IMR-90 (cell line): ENCODE results near the gene GMEB1. TPM values are rescaled to one million over a fixed set of nuclear protein-coding genes. Genes with fewer than 3 reads are reported as not detected.

Experiments used
- ATAC-seq: fragments of 200-7000 bp; cut with Tn5 transposase; 2 replicates; pipeline ENCODE4 v1.9.1; 2020; ENCODE audit warnings: low read depth, mild to moderate bottlenecking, moderate library complexity
- BruUV-seq: library from RNA; stranded (reverse); fragments of 400-500 nt; replicated peaks from 2 replicates; lab custom pipeline; 2021; lab: Mats Ljungman, UMichigan
- CTCF ChIA-PET: fragments of 300-600 bp; formaldehyde crosslinking; extraction: SDS; loops from one replicate; lab custom pipeline; 2021; ENCODE audit warnings: antibody characterized with exemption; lab: Yijun Ruan, JAX
- POLR2A ChIA-PET: fragments of 300-600 bp; sonication (Branson Sonifier 250); formaldehyde crosslinking; loops from one replicate; lab custom pipeline; 2022; ENCODE audit warnings: antibody characterized with exemption; ENCODE audit not compliant: unreplicated experiment; lab: Charles Lee
- DNase-seq: peaks from one replicate; pipeline ENCODE4 v3.0.0; 2013
- H2AFZ ChIP-seq: replicated peaks from 2 replicates; pipeline ENCODE3; 2013; ENCODE audit warnings: low read length, mild to moderate bottlenecking; ENCODE audit not compliant: poor library complexity
- H2AK5ac ChIP-seq: 2 replicates; pipeline ENCODE4 v1.6.1; 2013; ENCODE audit warnings: low read depth, low read length, inconsistent platforms
- H2AK9ac ChIP-seq: replicated peaks from 2 replicates; pipeline ENCODE3; 2013; ENCODE audit warnings: mild to moderate bottlenecking, low read depth, low read length, moderate library complexity; ENCODE audit not compliant: poor library complexity
- H2BK120ac ChIP-seq: 2 replicates; pipeline ENCODE4 v1.6.1; 2013; ENCODE audit warnings: low read depth, low read length, inconsistent platforms
- H2BK15ac ChIP-seq: 3 replicates; pipeline ENCODE4 v1.6.1; 2013; ENCODE audit warnings: low read depth, low read length, inconsistent platforms
- H2BK20ac ChIP-seq: 2 replicates; pipeline ENCODE4 v1.6.1; 2013; ENCODE audit warnings: low read depth, mild to moderate bottlenecking, inconsistent platforms, low read length, moderate library complexity
- H2BK5ac ChIP-seq: 2 replicates; pipeline ENCODE4 v1.6.1; 2013; ENCODE audit warnings: mild to moderate bottlenecking, low read depth, low read length, inconsistent platforms; ENCODE audit not compliant: poor library complexity, severe bottlenecking
- H3K14ac ChIP-seq: replicated peaks from 2 replicates; pipeline ENCODE4 v1.6.1; 2013; ENCODE audit warnings: low read depth, low read length, inconsistent platforms
- H3K18ac ChIP-seq: 2 replicates; pipeline ENCODE4 v1.6.1; 2013; ENCODE audit warnings: low read depth, low read length, control low read depth
- H3K23ac ChIP-seq: 2 replicates; pipeline ENCODE4 v1.6.1; 2013; ENCODE audit warnings: low read depth, low read length, inconsistent platforms
- H3K27ac ChIP-seq: 2 replicates; pipeline ENCODE4 v1.5.1; 2013; ENCODE audit warnings: mild to moderate bottlenecking, control low read depth, low read length; ENCODE audit not compliant: insufficient read depth
- H3K27me3 ChIP-seq: 2 replicates; pipeline ENCODE4 v1.6.1; 2013; ENCODE audit warnings: low read length; ENCODE audit not compliant: control insufficient read depth, insufficient read depth
- H3K36me3 ChIP-seq: 2 replicates; pipeline ENCODE4 v1.6.1; 2013; ENCODE audit warnings: low read length, mixed read lengths; ENCODE audit not compliant: control insufficient read depth, insufficient read depth
- H3K4ac ChIP-seq: 2 replicates; pipeline ENCODE4 v1.6.1; 2013; ENCODE audit warnings: low read depth, low read length, inconsistent platforms
- H3K4me1 ChIP-seq: 2 replicates; pipeline ENCODE4 v1.6.1; 2013; ENCODE audit warnings: low read length, mixed read lengths; ENCODE audit not compliant: control insufficient read depth, insufficient read depth
- H3K4me2 ChIP-seq: 2 replicates; pipeline ENCODE4 v1.6.1; 2013; ENCODE audit warnings: low read depth, mild to moderate bottlenecking, control low read depth, low read length, moderate library complexity
- H3K4me3 ChIP-seq: 2 replicates; pipeline ENCODE4 v1.5.1; 2013; ENCODE audit warnings: low read depth, mild to moderate bottlenecking, control low read depth, low read length, moderate library complexity; ENCODE audit not compliant: insufficient read depth
- H3K56ac ChIP-seq: 2 replicates; pipeline ENCODE4 v1.6.1; 2013; ENCODE audit warnings: low read length, inconsistent platforms; ENCODE audit not compliant: insufficient read depth; ENCODE audit errors: extremely low read depth
- H3K79me1 ChIP-seq, 2 experiments: 2 replicates each; pipeline ENCODE4 v1.6.1; 2013; ENCODE audit warnings: low read length in 2 of 2, inconsistent platforms in 1 of 2, low read depth in 1 of 2
- H3K9ac ChIP-seq: 2 replicates; pipeline ENCODE4 v1.6.1; 2013; ENCODE audit warnings: low read depth, low read length, control low read depth
- H3K9me1 ChIP-seq: 2 replicates; pipeline ENCODE4 v1.6.1; 2013; ENCODE audit warnings: low read length, inconsistent platforms; ENCODE audit not compliant: insufficient read depth
- H3K9me3 ChIP-seq: 2 replicates; pipeline ENCODE4 v1.6.1; 2013; ENCODE audit warnings: low read length; ENCODE audit not compliant: control insufficient read depth, insufficient read depth
- H4K20me1 ChIP-seq: 2 replicates; pipeline ENCODE4 v1.6.1; 2013; ENCODE audit warnings: low read length, inconsistent platforms; ENCODE audit not compliant: insufficient read depth
- H4K5ac ChIP-seq: 2 replicates; pipeline ENCODE4 v1.6.1; 2013; ENCODE audit warnings: mild to moderate bottlenecking, low read depth, low read length, control low read depth
- H4K8ac ChIP-seq, 2 experiments: 2 replicates each; pipeline ENCODE4 v1.6.1; 2013; ENCODE audit warnings: low read depth in 2 of 2, low read length in 2 of 2, control low read depth in 1 of 2, inconsistent platforms in 1 of 2
- H4K91ac ChIP-seq: 2 replicates; pipeline ENCODE4 v1.6.1; 2013; ENCODE audit warnings: low read depth, low read length, inconsistent platforms; ENCODE audit not compliant: insufficient read depth
- BHLHE40 ChIP-seq: fragments of 150-350 bp; IDR thresholded peaks from 2 replicates; pipeline ENCODE4 v1.6.1; 2016; ENCODE audit warnings: mild to moderate bottlenecking, low read depth, low read length
- CEBPB ChIP-seq: IDR thresholded peaks from 2 replicates; pipeline ENCODE4 v1.6.1; 2012; ENCODE audit warnings: low read depth, low read length, improper control_type of control experiment
- CHD1 ChIP-seq: IDR thresholded peaks from 2 replicates; pipeline ENCODE4 v1.6.1; 2012; ENCODE audit warnings: low read depth, low read length, improper control_type of control experiment
- CTCF ChIP-seq: conservative IDR thresholded peaks from 2 replicates; pipeline ENCODE4 v1.5.1; 2012; ENCODE audit warnings: mild to moderate bottlenecking, low read depth, low read length, improper control_type of control experiment
- ELK1 ChIP-seq: fragments of 150-350 bp; IDR thresholded peaks from 2 replicates; pipeline ENCODE4 v1.6.1; 2016; ENCODE audit warnings: low read depth, mild to moderate bottlenecking, low read length, moderate library complexity, borderline replicate concordance
- FOS ChIP-seq: fragments of 150-350 bp; IDR thresholded peaks from 2 replicates; pipeline ENCODE4 v1.6.1; 2016; ENCODE audit warnings: low read depth, low read length
- MAFK ChIP-seq: IDR thresholded peaks from 2 replicates; pipeline ENCODE4 v1.6.1; 2012; ENCODE audit warnings: low read depth, low read length, improper control_type of control experiment
- MAZ ChIP-seq: IDR thresholded peaks from 2 replicates; pipeline ENCODE4 v1.6.1; 2012; ENCODE audit warnings: low read depth, mild to moderate bottlenecking, low read length, improper control_type of control experiment, moderate library complexity, borderline replicate concordance
- MXI1 ChIP-seq: IDR thresholded peaks from 2 replicates; pipeline ENCODE4 v1.6.1; 2012; ENCODE audit warnings: low read depth, mild to moderate bottlenecking, low read length, moderate library complexity, borderline replicate concordance
- NFE2L2 ChIP-seq: fragments of 150-350 bp; IDR thresholded peaks from 2 replicates; pipeline ENCODE4 v1.6.1; 2016; ENCODE audit warnings: low read depth, mild to moderate bottlenecking, low read length
- POLR2A ChIP-seq: IDR thresholded peaks from 2 replicates; pipeline ENCODE4 v1.6.1; 2012; ENCODE audit warnings: mild to moderate bottlenecking, low read depth, low read length
- RAD21 ChIP-seq: IDR thresholded peaks from 2 replicates; pipeline ENCODE4 v1.6.1; 2012; ENCODE audit warnings: low read length, improper control_type of control experiment
- RCOR1 ChIP-seq: IDR thresholded peaks from 2 replicates; pipeline ENCODE4 v1.6.1; 2012; ENCODE audit warnings: mild to moderate bottlenecking, low read length, improper control_type of control experiment; ENCODE audit not compliant: insufficient replicate concordance
- RFX5 ChIP-seq: IDR thresholded peaks from 2 replicates; pipeline ENCODE4 v1.8.0; 2012; ENCODE audit warnings: low read depth, mild to moderate bottlenecking, low read length, moderate library complexity
- SMC3 ChIP-seq: fragments of 150-350 bp; IDR thresholded peaks from 2 replicates; pipeline ENCODE4 v1.6.1; 2016; ENCODE audit warnings: low read depth, mild to moderate bottlenecking, antibody characterized with exemption, low read length, moderate library complexity
- USF2 ChIP-seq: fragments of 150-350 bp; IDR thresholded peaks from 2 replicates; pipeline ENCODE4 v1.6.1; 2017; ENCODE audit warnings: mild to moderate bottlenecking, antibody characterized with exemption, low read length, low read depth
- WGBS, 2 experiments: methylation state at CpG; one replicate each; pipeline versions ENCODE4 v1.1.5 to v1.1.7; 2013; ENCODE audit warnings: missing lambda C conversion rate in 2 of 2; ENCODE audit not compliant: insufficient read length in 1 of 2; ENCODE audit errors: extremely low coverage in 2 of 2; 5-methylcytosine and 5-hydroxymethylcytosine counted together
- dilution Hi-C: fragments of 300-500 bp; cut with HindIII; formaldehyde crosslinking; loops from one replicate; pipeline ENCODE4 v1.14.3; 2018; ENCODE audit warnings: low sequenced_read_pairs; ENCODE audit not compliant: unreplicated experiment
- in situ Hi-C: fragments of 300-500 bp; cut with MboI; formaldehyde crosslinking; loops from 3 replicates; pipeline ENCODE4 v1.14.3; 2019; ENCODE audit warnings: low sequenced_read_pairs, inconsistent platforms, mixed read lengths
- intact Hi-C: fragments of 100-400 bp; cut with micrococcal nuclease; formaldehyde crosslinking; loops from 2 replicates; pipeline ENCODE4 v1.10.0; 2022
- polyA plus RNA-seq, 3 experiments: library from polyadenylated mRNA; depleted of rRNA; stranded (reverse); fragments of >200 nt; gene quantifications; 2 replicates each; pipeline ENCODE4 v1.2.3, GENCODE V29; 2012; ENCODE audit warnings: low replicate concordance in 1 of 3
- total RNA-seq: library from RNA; depleted of rRNA; stranded (reverse); fragments of >200 nt; gene quantifications from 2 replicates; pipeline ENCODE4 v1.2.3, GENCODE V29; 2012

Gene GMEB1
- total and polyA plus RNA-seq, 2 of the 4 experiments (the other 2 are of a cell fraction): 7.1 to 7.9 TPM

- Histone ChIP-seq H4K91ac (no peak overlapping the region), H4K8ac (no peak overlapping the region), H2BK5ac (no peak overlapping the region), H2BK15ac (no peak overlapping the region), H2AFZ (no peak overlapping the region), H3K4me1 (no peaks in the 10 kb centered on the region), H3K27me3 (no peaks in the 10 kb centered on the region), H2AK5ac (no peak overlapping the region), H3K4ac (no peak overlapping the region), H3K14ac (no peak overlapping the region), H2BK20ac (no peak overlapping the region), H4K5ac (no peak overlapping the region), H3K36me3 (0 out of 2 replicates have a peak, but pooled peaks cover 3% of the 10 kb centered on the region), H3K18ac (no peak overlapping the region), H3K9ac (no peak overlapping the region), H3K9me1 (no peaks in the 10 kb centered on the region), H3K4me3 (no peak overlapping the region), H3K79me1 (peaks cover 13 to 29% of the 10 kb centered on the region in 2 experiments), H3K4me2 (no peak overlapping the region), H3K27ac (no peak overlapping the region), H2BK120ac (no peak overlapping the region), H2AK9ac (no peak overlapping the region), H4K20me1 (no peaks in the 10 kb centered on the region), H3K9me3 (no peaks in the 10 kb centered on the region), H3K23ac (no peak overlapping the region), H3K56ac (no peak overlapping the region)
- dilution Hi-C loops: no loop called here
- no peak for ATAC-seq
- no TSS peak for BruUV-seq
- CTCF ChIA-PET: no interaction called here
- no peak for TF ChIP-seq RCOR1
- TF ChIP-seq ELK1: no peak
- TF ChIP-seq POLR2A: no peak
- TF ChIP-seq BHLHE40: no peak
- no peak for TF ChIP-seq RAD21
- TF ChIP-seq NFE2L2: no peak
- TF ChIP-seq SMC3: no peak
- TF ChIP-seq MAZ: no peak
- no peak for TF ChIP-seq CHD1
- TF ChIP-seq CTCF: no peak
- TF ChIP-seq RFX5: no peak
- no peak for TF ChIP-seq FOS
- no peak for TF ChIP-seq CEBPB
- TF ChIP-seq USF2: no peak
- no peak for TF ChIP-seq MXI1
- no peak for TF ChIP-seq MAFK
- 100% methylated on average over 1 of the region's 4 CpGs; no CpG with 5 or more reads in 1 of the 2 experiments for WGBS, 2 experiments
- no peak for DNase-seq
- in situ Hi-C loops: no loop called here
- intact Hi-C loops: no loop called here
- POLR2A ChIA-PET: no interaction called here
Measured at GRCh38 chr1:28632560-28632959, 36.0 kb upstream of the GMEB1 start.
